Testis (tissue), 3 donors: Measurements from ENCODE around the gene VENTX. TPM values are rescaled to one million over a fixed set of nuclear protein-coding genes. Genes with fewer than 3 reads are reported as not detected.
A peak's percentile ranks its signal among the peaks of the same experiment; 100 is the strongest.

Source experiments
- DNase-seq: peaks from one replicate; pipeline ENCODE4 v3.0.0-alpha.2; 2019
- H3K27ac ChIP-seq, 2 donors: fragments of 200-600 bp; sonication (generic); one replicate each; pipeline ENCODE4 v1.5.1; 2019
- H3K27me3 ChIP-seq: fragments of 200-600 bp; sonication (generic); one replicate; pipeline ENCODE4 v1.5.1; 2019
- H3K36me3 ChIP-seq: fragments of 200-600 bp; sonication (generic); one replicate; pipeline ENCODE4 v1.5.1; 2017; ENCODE audit warnings: low read depth; ENCODE audit errors: missing control alignments
- H3K4me1 ChIP-seq: fragments of 200-600 bp; sonication (generic); one replicate; pipeline ENCODE4 v1.5.1; 2019
- H3K4me3 ChIP-seq, 2 donors: fragments of 200-600 bp; sonication (generic); one replicate each; pipeline ENCODE4 v1.5.1; 2017 to 2019
- H3K9me3 ChIP-seq: fragments of 200-600 bp; sonication (generic); one replicate; pipeline ENCODE4 v1.5.1; 2017
- POLR2A ChIP-seq: fragments of 450-650 bp; IDR thresholded peaks from one replicate; pipeline ENCODE4 v1.6.1; 2017; ENCODE audit warnings: antibody characterized with exemption, mild to moderate bottlenecking, moderate library complexity
- WGBS, 2 donors: methylation state at CpG; one replicate each; pipeline ENCODE4 v1.1.5; 2018; 5-methylcytosine and 5-hydroxymethylcytosine counted together
- intact Hi-C: fragments of 100-400 bp; cut with DNase I; formaldehyde crosslinking; loops from one replicate; pipeline ENCODE4 v1.15.1; 2023; ENCODE audit warnings: low total_unique reads
- polyA plus RNA-seq: library from polyadenylated mRNA; stranded (reverse); fragments of 350-450 nt; fragmentation: Illumina TruSeq; extraction: RNeasy Lipid Tissue Mini Kit (QIAGEN cat#74804); gene quantifications from one replicate; pipeline ENCODE4 v1.2.3, GENCODE V29; 2014; ENCODE audit warnings: low read depth, low replicate concordance; ENCODE audit not compliant: insufficient read depth
- total RNA-seq, 2 donors: library from RNA; depleted of rRNA; stranded (reverse); fragments of >200 nt; gene quantifications; one replicate each; pipeline ENCODE4 v1.2.3, GENCODE V29; 2016
- TF ChIP-seq, protein P1 (sequence below), 3 experiments: fragments of 450-650 bp in 2 of 3; fragments of 200-600 bp in 1 of 3; sonication (generic) in 1 of 3; IDR thresholded peaks; one replicate each; pipeline ENCODE4 v1.5.1; 2016 to 2019; ENCODE audit warnings: antibody characterized with exemption in 3 of 3, mild to moderate bottlenecking in 2 of 3, moderate library complexity in 1 of 3

VENTX gene
- total and polyA plus RNA-seq, 3 donors from 2014 or later, result 1.5 to 3.5 (median 2.2) TPM

DNA sequence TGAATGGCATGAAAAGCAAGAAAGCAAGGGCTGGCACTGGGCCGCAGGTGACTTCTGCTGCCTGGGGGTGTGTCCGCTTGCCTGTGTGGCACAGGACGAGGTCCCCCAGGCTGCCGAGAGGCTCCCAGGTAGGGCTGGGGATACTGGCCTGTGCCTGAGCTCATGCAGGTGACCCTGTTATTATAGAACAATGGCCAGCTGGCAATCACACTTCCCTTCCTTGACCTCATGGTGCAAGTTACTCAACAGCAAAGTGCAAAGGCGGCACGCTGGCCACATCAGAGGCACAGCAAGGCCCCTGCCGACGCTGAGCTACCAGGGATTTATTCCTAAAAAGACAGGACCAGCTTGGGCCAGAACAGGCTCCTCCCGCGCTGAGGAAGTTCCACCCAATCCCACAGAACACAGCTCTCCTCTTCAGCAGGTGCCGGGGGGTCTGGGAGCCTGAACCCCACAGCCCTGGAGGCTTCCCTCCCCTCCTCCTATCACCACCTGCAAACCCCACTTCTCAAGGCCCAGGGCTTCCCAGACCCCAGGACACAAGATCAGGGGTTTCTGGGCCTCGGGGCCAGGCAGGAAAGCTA lies 40.4 kb downstream of the VENTX start:
- Histone ChIP-seq H3K36me3 (no peaks in the 10 kb centered on the region), H3K4me3 (no peak overlapping the region), H3K4me1 (no peaks in the 10 kb centered on the region), H3K27ac (no peak overlapping the region), H3K9me3 (no peaks in the 10 kb centered on the region), H3K27me3 (no peaks in the 10 kb centered on the region)
- WGBS, 2 donors, result 82 to 95% methylated on average over 5 to 12 of the region's 12 CpGs
- intact Hi-C loops, result no loop called here
- TF ChIP-seq, protein P1, sequence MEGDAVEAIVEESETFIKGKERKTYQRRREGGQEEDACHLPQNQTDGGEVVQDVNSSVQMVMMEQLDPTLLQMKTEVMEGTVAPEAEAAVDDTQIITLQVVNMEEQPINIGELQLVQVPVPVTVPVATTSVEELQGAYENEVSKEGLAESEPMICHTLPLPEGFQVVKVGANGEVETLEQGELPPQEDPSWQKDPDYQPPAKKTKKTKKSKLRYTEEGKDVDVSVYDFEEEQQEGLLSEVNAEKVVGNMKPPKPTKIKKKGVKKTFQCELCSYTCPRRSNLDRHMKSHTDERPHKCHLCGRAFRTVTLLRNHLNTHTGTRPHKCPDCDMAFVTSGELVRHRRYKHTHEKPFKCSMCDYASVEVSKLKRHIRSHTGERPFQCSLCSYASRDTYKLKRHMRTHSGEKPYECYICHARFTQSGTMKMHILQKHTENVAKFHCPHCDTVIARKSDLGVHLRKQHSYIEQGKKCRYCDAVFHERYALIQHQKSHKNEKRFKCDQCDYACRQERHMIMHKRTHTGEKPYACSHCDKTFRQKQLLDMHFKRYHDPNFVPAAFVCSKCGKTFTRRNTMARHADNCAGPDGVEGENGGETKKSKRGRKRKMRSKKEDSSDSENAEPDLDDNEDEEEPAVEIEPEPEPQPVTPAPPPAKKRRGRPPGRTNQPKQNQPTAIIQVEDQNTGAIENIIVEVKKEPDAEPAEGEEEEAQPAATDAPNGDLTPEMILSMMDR (IDR thresholded peaks at IDR 0.05), result no peak
- TF ChIP-seq POLR2A, result no peak
- no peak for DNase-seq

DNA sequence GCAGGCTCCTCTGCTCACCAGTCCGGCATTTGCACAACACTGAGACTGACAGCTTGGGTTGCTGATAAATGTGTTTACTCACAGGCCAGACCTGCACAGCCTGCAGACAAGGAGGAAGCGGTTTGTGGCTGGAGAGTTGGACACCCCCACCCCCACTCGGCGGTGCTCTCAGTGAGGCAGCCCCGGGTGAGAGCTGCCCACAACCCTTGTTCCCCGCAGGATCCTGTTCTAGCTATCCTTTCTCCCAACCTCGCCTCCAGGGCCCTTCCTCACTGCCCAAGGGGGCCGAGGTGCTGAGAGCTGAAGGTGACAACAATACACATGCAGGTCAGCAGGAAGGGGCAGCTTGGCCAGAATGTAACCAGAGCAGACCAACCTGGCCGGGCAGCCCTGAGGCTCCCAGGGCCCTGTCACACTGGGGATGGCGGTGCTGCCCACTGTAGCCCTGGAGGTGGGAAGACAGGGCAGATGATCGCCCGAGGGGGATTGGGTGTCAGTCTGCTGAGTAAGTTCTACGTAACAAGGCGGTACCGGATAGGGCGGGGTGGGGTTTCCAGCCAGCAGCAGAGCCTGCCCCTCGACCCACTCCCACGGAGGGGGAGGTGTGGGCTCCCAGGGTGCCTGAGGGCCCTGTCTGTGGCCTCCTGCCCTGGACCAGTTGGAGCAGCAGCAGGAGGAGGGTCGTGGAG lies 41.1 kb downstream of the VENTX start:
- WGBS, 2 donors, result 77 to 80% methylated on average over 14 to 19 of the region's 19 CpGs
- Histone ChIP-seq H3K27me3 (no peaks in the 10 kb centered on the region), H3K27ac (no peak overlapping the region), H3K4me3 (no peak overlapping the region), H3K9me3 (no peaks in the 10 kb centered on the region), H3K36me3 (no peaks in the 10 kb centered on the region), H3K4me1 (no peaks in the 10 kb centered on the region)
- intact Hi-C loops, result no loop called here
- TF ChIP-seq, protein P1 (IDR thresholded peaks at IDR 0.05), result no peak
- no peak for TF ChIP-seq POLR2A
- peak; percentile 52 for DNase-seq

DNA sequence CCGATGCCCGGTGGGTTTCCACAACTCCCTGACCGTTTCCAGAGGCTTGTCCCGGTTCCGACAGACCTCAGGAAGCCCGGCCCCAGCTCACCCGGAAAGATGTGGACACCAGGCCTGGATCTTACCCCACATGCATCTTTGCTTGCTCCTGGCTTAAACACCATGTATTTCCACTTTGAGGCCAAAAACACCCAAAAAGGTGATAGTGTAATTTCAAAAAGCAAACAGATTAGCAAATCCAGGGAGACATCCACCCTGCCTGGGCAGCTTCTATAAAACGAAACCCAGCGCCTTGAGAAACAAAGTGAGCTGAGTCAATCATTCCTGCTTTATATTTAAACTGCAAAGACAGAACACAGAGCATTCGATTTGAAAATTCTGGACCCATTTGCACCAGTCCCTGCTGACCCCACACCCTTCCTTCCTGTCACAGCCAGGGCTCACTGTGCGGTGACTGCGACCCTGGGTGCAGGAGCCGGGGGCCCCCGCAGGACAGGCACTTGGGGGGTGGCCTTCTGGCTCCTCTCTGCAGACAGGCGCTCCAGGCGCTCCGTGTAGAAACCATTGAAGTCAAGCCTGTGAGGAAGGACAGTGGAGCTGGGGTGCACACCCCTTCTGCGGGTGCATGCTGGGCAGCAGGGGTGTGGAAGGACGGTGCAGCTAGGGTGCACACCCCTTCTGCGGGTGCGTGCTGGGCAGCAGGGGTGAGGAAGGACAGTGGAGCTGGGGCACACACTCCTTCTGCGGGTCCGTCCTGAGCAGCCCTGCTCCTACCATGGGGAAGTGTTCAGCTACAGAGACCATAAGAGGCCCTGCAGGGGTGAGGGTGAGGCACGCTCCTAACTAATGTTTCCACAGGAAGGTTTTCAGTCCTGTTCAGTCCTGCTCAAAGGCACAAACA lies 41.9 kb downstream of the VENTX start:
- TF ChIP-seq, protein P1 (IDR thresholded peaks at IDR 0.05), result no peak
- no peak for TF ChIP-seq POLR2A
- 84 to 87% methylated on average over 17 to 24 of the region's 24 CpGs for WGBS, 2 donors
- Histone ChIP-seq H3K9me3 (no peaks in the 10 kb centered on the region), H3K27ac (no peak overlapping the region), H3K36me3 (no peaks in the 10 kb centered on the region), H3K4me3 (no peak overlapping the region), H3K27me3 (no peaks in the 10 kb centered on the region), H3K4me1 (no peaks in the 10 kb centered on the region)
- intact Hi-C loops, result no loop called here
- no peak for DNase-seq

DNA sequence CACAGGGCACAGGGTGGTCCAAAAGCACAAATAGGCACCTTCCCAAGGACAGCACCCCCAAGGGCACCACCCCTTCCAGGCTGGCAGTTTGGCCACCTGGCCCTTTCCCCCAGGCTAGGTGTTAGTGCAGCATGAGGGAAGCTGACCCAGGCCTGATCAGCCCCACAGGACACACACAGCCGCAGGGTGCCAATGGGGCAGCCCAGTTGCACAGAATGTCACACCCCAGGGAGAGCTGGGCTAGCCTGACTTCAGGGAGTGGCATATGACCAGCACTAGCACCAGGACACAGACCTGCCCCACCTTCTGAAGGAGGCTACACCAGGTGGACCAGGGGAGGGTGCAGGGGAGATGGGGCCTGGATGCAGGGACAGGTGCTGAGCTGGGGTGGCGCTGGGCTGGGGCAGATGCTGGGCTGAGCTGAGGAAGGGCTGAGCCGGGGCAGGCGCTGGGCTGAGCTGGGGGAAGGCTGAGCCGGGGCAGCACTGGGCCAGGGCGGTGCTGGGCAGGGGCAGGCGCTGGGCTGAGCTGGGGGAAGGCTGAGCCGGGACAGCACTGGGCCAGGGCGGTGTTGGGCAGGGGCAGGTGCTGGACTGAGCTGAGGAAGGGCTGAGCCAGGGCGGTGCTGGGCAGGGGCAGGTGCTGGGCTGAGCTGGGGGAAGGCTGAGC lies 42.9 kb downstream of the VENTX start:
- TF ChIP-seq, protein P1 (IDR thresholded peaks at IDR 0.05), result no peak
- TF ChIP-seq POLR2A, result no peak
- no peaks in the 10 kb centered on the region for H3K27me3 ChIP-seq
- H3K4me1 ChIP-seq, result no peaks in the 10 kb centered on the region
- H3K27ac ChIP-seq, result no peak overlapping the region
- H3K4me3 ChIP-seq, result no peak overlapping the region
- H3K36me3 ChIP-seq, result no peaks in the 10 kb centered on the region
- no peaks in the 10 kb centered on the region for H3K9me3 ChIP-seq
- no peak for DNase-seq
- intact Hi-C loops, result no loop called here
- 87 to 89% methylated on average over 10 of the region's 10 CpGs for WGBS, 2 donors
